Measurements from ENCODE around the gene IER5L. TPM values are rescaled to one million over a fixed set of nuclear protein-coding genes. Genes with fewer than 3 reads are reported as not detected.

Gene IER5L
- total and polyA plus RNA-seq, 4 donors: 0.40 to 3.3 (median 2.5) TPM

GRCh38 chr9:129221233-129221632 is 43.2 kb upstream of the IER5L start:
- WGBS: 88% methylated on average over 7 of the region's 7 CpGs
- no peaks in the 10 kb centered on the region for H3K36me3 ChIP-seq (ENCODE audit: control insufficient read depth in 4 of 4, insufficient read depth in 3 of 4, low read depth in 1 of 4, low read length in 3 of 4)
- no peak overlapping the region for H3K9ac ChIP-seq (ENCODE audit: low read depth in 1 of 2, low read length in 2 of 2)
- H3K27me3 ChIP-seq (ENCODE audit: control insufficient read depth in 4 of 4, insufficient read depth in 4 of 4, low read length in 3 of 4): no peaks in the 10 kb centered on the region
- DNase-seq (ENCODE audit: low spot score): no peak
- no peak overlapping the region for H3K27ac ChIP-seq (ENCODE audit: low read depth in 1 of 2, low read length in 2 of 2)
- H3K9me3 ChIP-seq (ENCODE audit: control insufficient read depth in 4 of 4, low read length in 3 of 4): no peaks in the 10 kb centered on the region
- H3K4me1 ChIP-seq (ENCODE audit: control insufficient read depth in 4 of 4, insufficient read depth in 4 of 4, low read length in 3 of 4): no peaks in the 10 kb centered on the region
- H3K4me3 ChIP-seq (ENCODE audit: low read depth in 1 of 3, low read length in 3 of 3): no peak overlapping the region
- TF ChIP-seq HNF4A (conservative IDR thresholded peaks at IDR 0.05) (no peak), JUND (IDR thresholded peaks at IDR 0.05) (no peak), HNF4G (IDR thresholded peaks at IDR 0.05) (no peak), SP1 (IDR thresholded peaks at IDR 0.05) (no peak), YY1 (IDR thresholded peaks at IDR 0.05) (no peak), REST (IDR thresholded peaks at IDR 0.05) (no peak), EGR1 (IDR thresholded peaks at IDR 0.05; ENCODE audit: low read depth in 2 of 2) (no peak), ATF3 (IDR thresholded peaks at IDR 0.05) (no peak)

- TF ChIP-seq ZBTB33 (IDR thresholded peaks at IDR 0.05) (no peak), FOXA2 (IDR thresholded peaks at IDR 0.05) (no peak), JUND (IDR thresholded peaks at IDR 0.05) (no peak), ATF3 (IDR thresholded peaks at IDR 0.05) (no peak), EGR1 (IDR thresholded peaks at IDR 0.05; ENCODE audit: low read depth in 2 of 2) (no peak), REST (IDR thresholded peaks at IDR 0.05) (no peak), MAX (IDR thresholded peaks at IDR 0.05) (no peak), FOXA1 (IDR thresholded peaks at IDR 0.05) (no peak), SP1 (IDR thresholded peaks at IDR 0.05) (no peak), CTCF (IDR thresholded peaks at IDR 0.05; ENCODE audit: low read depth, low read length, missing input control) (no peak), HNF4G (IDR thresholded peaks at IDR 0.05) (no peak), GABPA (IDR thresholded peaks at IDR 0.05 in 1 of 2, conservative IDR thresholded peaks at IDR 0.05 in 1 of 2) (no peak), RAD21 (IDR thresholded peaks at IDR 0.05) (no peak), NR2F2 (IDR thresholded peaks at IDR 0.05) (no peak), HNF4A (conservative IDR thresholded peaks at IDR 0.05) (no peak), RXRA (IDR thresholded peaks at IDR 0.05) (no peak), YY1 (IDR thresholded peaks at IDR 0.05) (no peak), TAF1 (conservative IDR thresholded peaks at IDR 0.05) (no peak)
- Histone ChIP-seq H3K4me3 (ENCODE audit: low read depth in 1 of 3, low read length in 3 of 3) (no peak overlapping the region), H3K27ac (ENCODE audit: low read depth in 1 of 2, low read length in 2 of 2) (no peak overlapping the region), H3K36me3 (ENCODE audit: control insufficient read depth in 4 of 4, insufficient read depth in 3 of 4, low read depth in 1 of 4, low read length in 3 of 4) (no peaks in the 10 kb centered on the region), H3K9me3 (ENCODE audit: control insufficient read depth in 4 of 4, low read length in 3 of 4) (no peaks in the 10 kb centered on the region), H3K4me1 (ENCODE audit: control insufficient read depth in 4 of 4, insufficient read depth in 4 of 4, low read length in 3 of 4) (no peaks in the 10 kb centered on the region), H3K27me3 (ENCODE audit: control insufficient read depth in 4 of 4, insufficient read depth in 4 of 4, low read length in 3 of 4) (no peaks in the 10 kb centered on the region), H3K9ac (ENCODE audit: low read depth in 1 of 2, low read length in 2 of 2) (no peak overlapping the region)
- no peak for DNase-seq (ENCODE audit: low spot score)
- WGBS: 85% methylated on average over 6 of the region's 6 CpGs
Observed at GRCh38 chr9:129220771-129221170, 42.7 kb upstream of the IER5L start.

All from liver (tissue), 9 donors.